Sigmoid colon (tissue), 3 donors: ENCODE results near the gene HAO1.

Experiments used
- POLR2A ChIP-seq, 2 donors: fragments of 450-650 bp; IDR thresholded peaks; one replicate each; pipeline ENCODE4 v1.6.1; 2016; ENCODE audit warnings: antibody characterized with exemption in 2 of 2, mild to moderate bottlenecking in 2 of 2, moderate library complexity in 2 of 2
- TF ChIP-seq, protein P1 (sequence below), 4 experiments: fragments of 450-650 bp in 3 of 4; fragments of 200-600 bp in 1 of 4; IDR thresholded peaks; one replicate each; pipeline ENCODE4 v1.5.1; 2016 to 2019; ENCODE audit warnings: antibody characterized with exemption in 4 of 4, mild to moderate bottlenecking in 3 of 4, moderate library complexity in 2 of 4

DNA sequence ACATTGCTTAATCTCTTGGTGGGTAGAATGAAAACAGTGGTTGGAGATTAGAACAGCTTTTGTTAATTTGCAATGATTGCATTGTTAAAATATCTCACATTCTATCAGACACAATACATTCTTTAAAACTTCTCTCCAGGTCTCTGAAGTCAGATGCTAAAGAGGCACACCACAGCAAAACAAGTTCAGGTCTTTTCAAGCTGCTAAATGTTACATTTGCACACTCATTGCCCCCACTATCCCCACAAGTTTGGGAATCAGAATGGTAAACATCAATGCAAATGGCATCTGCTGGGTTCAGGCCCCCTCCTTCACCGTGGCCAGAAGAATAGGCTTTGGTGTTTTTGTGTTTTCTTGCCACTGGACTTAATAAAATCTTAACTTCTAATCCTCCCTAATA is 10.1 kb upstream of the HAO1 start:
- TF ChIP-seq, protein P1, sequence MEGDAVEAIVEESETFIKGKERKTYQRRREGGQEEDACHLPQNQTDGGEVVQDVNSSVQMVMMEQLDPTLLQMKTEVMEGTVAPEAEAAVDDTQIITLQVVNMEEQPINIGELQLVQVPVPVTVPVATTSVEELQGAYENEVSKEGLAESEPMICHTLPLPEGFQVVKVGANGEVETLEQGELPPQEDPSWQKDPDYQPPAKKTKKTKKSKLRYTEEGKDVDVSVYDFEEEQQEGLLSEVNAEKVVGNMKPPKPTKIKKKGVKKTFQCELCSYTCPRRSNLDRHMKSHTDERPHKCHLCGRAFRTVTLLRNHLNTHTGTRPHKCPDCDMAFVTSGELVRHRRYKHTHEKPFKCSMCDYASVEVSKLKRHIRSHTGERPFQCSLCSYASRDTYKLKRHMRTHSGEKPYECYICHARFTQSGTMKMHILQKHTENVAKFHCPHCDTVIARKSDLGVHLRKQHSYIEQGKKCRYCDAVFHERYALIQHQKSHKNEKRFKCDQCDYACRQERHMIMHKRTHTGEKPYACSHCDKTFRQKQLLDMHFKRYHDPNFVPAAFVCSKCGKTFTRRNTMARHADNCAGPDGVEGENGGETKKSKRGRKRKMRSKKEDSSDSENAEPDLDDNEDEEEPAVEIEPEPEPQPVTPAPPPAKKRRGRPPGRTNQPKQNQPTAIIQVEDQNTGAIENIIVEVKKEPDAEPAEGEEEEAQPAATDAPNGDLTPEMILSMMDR (IDR thresholded peaks at IDR 0.05): no peak
- TF ChIP-seq POLR2A (IDR thresholded peaks at IDR 0.05): no peak
